ENCODE results near the gene KDELR3. TPM values are rescaled to one million over a fixed set of nuclear protein-coding genes. Genes with fewer than 3 reads are reported as not detected.

The KDELR3 gene
- total RNA-seq, 1 experiment from 2014 or later, result 11.6 TPM

GRCh38 chr22:38432264-38432663, 35.6 kb upstream of the KDELR3 start:
- TF ChIP-seq POLR2AphosphoS5 (IDR thresholded peaks at IDR 0.05; ENCODE audit: low read depth, low read length), result no peak
- no peak for TF ChIP-seq CTCF (IDR thresholded peaks at IDR 0.05)
- no peak for TF ChIP-seq REST (IDR thresholded peaks at IDR 0.05; ENCODE audit: insufficient read depth in 1 of 2, low read depth in 2 of 2, low read length in 1 of 2)
- TF ChIP-seq TCF7L2 (IDR thresholded peaks at IDR 0.05; ENCODE audit: low read depth, low read length), result no peak
- TF ChIP-seq SIN3A (IDR thresholded peaks at IDR 0.05; ENCODE audit: borderline replicate concordance, insufficient read depth, low read depth, low read length), result no peak
- Histone ChIP-seq H3K4me1 (ENCODE audit: control insufficient read depth, insufficient read depth, low read length) (no peaks in the 10 kb centered on the region), H3K27ac (ENCODE audit: low read length) (no peak overlapping the region), H3K36me3 (ENCODE audit: control insufficient read depth, insufficient read depth, low read length) (no peaks in the 10 kb centered on the region), H3K27me3 (ENCODE audit: control insufficient read depth, insufficient read depth, low read length) (no peaks in the 10 kb centered on the region), H3K9me3 (ENCODE audit: control insufficient read depth, insufficient read depth, low read depth, low read length) (no peaks in the 10 kb centered on the region), H3K4me3 (ENCODE audit: low read depth in 2 of 2, low read length in 2 of 2) (no peak overlapping the region)
- in situ Hi-C loops (cut with HindIII; ENCODE audit: low pct_unique_long_range_greater_than_20kb, low sequenced_read_pairs) (no loop called here), intact Hi-C loops (cut with micrococcal nuclease; ENCODE audit: unreplicated experiment) (no loop called here)
- ChIA-PET CTCF (no interaction called here), POLR2A (interaction anchor here (0.8 kb wide), 1 partner anchor 35 kb away, joined by 3 read pairs; no protein-coding TSS in a partner anchor)
- BruUV-seq (replicated peaks), result no TSS peak
- DNase-seq (ENCODE audit: low read depth, low spot score), result no peak
- ATAC-seq, result no peak

- ChIA-PET CTCF (no interaction called here), POLR2A (interaction anchor here (0.6 kb wide), 1 partner anchor 8 kb away, joined by 17 read pairs; no protein-coding TSS in a partner anchor)
- Histone ChIP-seq H3K27ac (ENCODE audit: low read length) (no peak overlapping the region), H3K36me3 (ENCODE audit: control insufficient read depth, insufficient read depth, low read length) (no peaks in the 10 kb centered on the region), H3K4me3 (ENCODE audit: low read depth in 2 of 2, low read length in 2 of 2) (no peak overlapping the region), H3K9me3 (ENCODE audit: control insufficient read depth, insufficient read depth, low read depth, low read length) (no peaks in the 10 kb centered on the region), H3K27me3 (ENCODE audit: control insufficient read depth, insufficient read depth, low read length) (no peaks in the 10 kb centered on the region), H3K4me1 (ENCODE audit: control insufficient read depth, insufficient read depth, low read length) (no peaks in the 10 kb centered on the region)
- ATAC-seq (no peak), DNase-seq (ENCODE audit: low read depth, low spot score) (no peak)
- intact Hi-C loops (cut with micrococcal nuclease; ENCODE audit: unreplicated experiment), result no loop called here
- in situ Hi-C loops (cut with HindIII; ENCODE audit: low pct_unique_long_range_greater_than_20kb, low sequenced_read_pairs), result no loop called here
- no TSS peak for BruUV-seq (replicated peaks)
- TF ChIP-seq POLR2AphosphoS5 (IDR thresholded peaks at IDR 0.05; ENCODE audit: low read depth, low read length), result no peak
- no peak for TF ChIP-seq TCF7L2 (IDR thresholded peaks at IDR 0.05; ENCODE audit: low read depth, low read length)
- no peak for TF ChIP-seq SIN3A (IDR thresholded peaks at IDR 0.05; ENCODE audit: borderline replicate concordance, insufficient read depth, low read depth, low read length)
- TF ChIP-seq CTCF (IDR thresholded peaks at IDR 0.05), result no peak
- TF ChIP-seq REST (IDR thresholded peaks at IDR 0.05; ENCODE audit: insufficient read depth in 1 of 2, low read depth in 2 of 2, low read length in 1 of 2), result no peak
Measured at GRCh38 chr22:38433871-38434270, 34.0 kb upstream of the KDELR3 start.

Measured in Panc1 (cell line).